PC-9 (cell line): Measurements from ENCODE around the gene EHD4. TPM values are rescaled to one million over a fixed set of nuclear protein-coding genes. Genes with fewer than 3 reads are reported as not detected.

ENCODE experiments used
- BruUV-seq: library from RNA; stranded (reverse); fragments of 400-500 nt; replicated peaks from 2 replicates; lab custom pipeline; 2021; lab: Mats Ljungman, UMichigan
- CTCF ChIA-PET: fragments of 300-600 bp; sonication (Branson Sonifier 250); formaldehyde crosslinking; loops from one replicate; lab custom pipeline; 2022; ENCODE audit warnings: antibody characterized with exemption; lab: Charles Lee
- POLR2A ChIA-PET: fragments of 300-600 bp; sonication (Branson Sonifier 250); formaldehyde crosslinking; loops from one replicate; lab custom pipeline; 2022; ENCODE audit warnings: antibody characterized with exemption; ENCODE audit not compliant: unreplicated experiment; lab: Charles Lee
- DNase-seq, 2 experiments: peaks; one replicate each; pipeline versions ENCODE4 v3.0.0 to v3.0.0-alpha.2; 2015 to 2022; ENCODE audit warnings: mixed read lengths in 1 of 2
- H2AFZ ChIP-seq: fragments of 200-600 bp; sonication (generic); 2 replicates; pipeline ENCODE4 v1.8.1; 2017; ENCODE audit warnings: antibody characterized with exemption
- H3F3A ChIP-seq: fragments of 200-600 bp; sonication (generic); 2 replicates; pipeline ENCODE4 v1.8.1; 2017; ENCODE audit warnings: antibody characterized with exemption, mild to moderate bottlenecking, low read depth; ENCODE audit not compliant: insufficient read depth
- H3K27ac ChIP-seq: fragments of 200-600 bp; sonication (generic); 2 replicates; pipeline ENCODE4 v1.6.1; 2016; ENCODE audit warnings: mixed run types
- H3K27me3 ChIP-seq: fragments of 200-600 bp; sonication (generic); 2 replicates; pipeline ENCODE4 v1.6.1; 2016; ENCODE audit warnings: low read depth, mixed run types; ENCODE audit not compliant: insufficient read depth
- H3K36me3 ChIP-seq: fragments of 200-600 bp; sonication (generic); 2 replicates; pipeline ENCODE4 v1.6.1; 2016; ENCODE audit warnings: low read depth, mixed run types
- H3K4me1 ChIP-seq: fragments of 200-600 bp; sonication (generic); replicated peaks from 2 replicates; pipeline ENCODE4 v1.6.1; 2016; ENCODE audit warnings: mixed run types; ENCODE audit not compliant: insufficient read depth
- H3K4me2 ChIP-seq: fragments of 200-600 bp; sonication (generic); 2 replicates; pipeline ENCODE4 v1.6.1; 2017; ENCODE audit warnings: mixed run types
- H3K4me3 ChIP-seq: fragments of 200-600 bp; sonication (generic); 2 replicates; pipeline ENCODE4 v1.6.1; 2016; ENCODE audit warnings: mixed run types
- H3K79me2 ChIP-seq: fragments of 200-600 bp; sonication (generic); 2 replicates; pipeline ENCODE4 v1.6.1; 2017; ENCODE audit warnings: low read depth, mixed run types
- H3K9me2 ChIP-seq: fragments of 200-600 bp; sonication (generic); 2 replicates; pipeline ENCODE4 v1.8.1; 2017; ENCODE audit warnings: mild to moderate bottlenecking; ENCODE audit not compliant: insufficient read depth
- H3K9me3 ChIP-seq: fragments of 200-600 bp; sonication (generic); 2 replicates; pipeline ENCODE4 v1.8.1; 2016; ENCODE audit warnings: low read depth; ENCODE audit not compliant: insufficient read depth
- H4K20me1 ChIP-seq: fragments of 200-600 bp; sonication (generic); 2 replicates; pipeline ENCODE4 v1.8.1; 2017; ENCODE audit not compliant: insufficient read depth
- CTCF ChIP-seq: fragments of 200-600 bp; sonication (generic); conservative IDR thresholded peaks from 2 replicates; pipeline ENCODE4 v1.6.1; 2017; ENCODE audit warnings: mixed run types, antibody characterized with exemption, mild to moderate bottlenecking, moderate library complexity
- EZH2 ChIP-seq: fragments of 200-600 bp; sonication (generic); IDR thresholded peaks from 2 replicates; pipeline ENCODE4 v1.8.0; 2017; ENCODE audit warnings: antibody characterized with exemption, low read depth
- intact Hi-C: fragments of 100-400 bp; cut with micrococcal nuclease; formaldehyde crosslinking; loops from one replicate; pipeline ENCODE4 v1.10.0; 2022; ENCODE audit not compliant: unreplicated experiment
- total RNA-seq: library from RNA; stranded (reverse); gene quantifications from 2 replicates; pipeline ENCODE4 v1.2.3, GENCODE V29; 2021

Gene EHD4
- total RNA-seq, 1 experiment from 2014 or later: 18.1 TPM

- Histone ChIP-seq H3K27me3 (no peaks in the 10 kb centered on the region), H3K36me3 (no peaks in the 10 kb centered on the region), H3K27ac (no peak overlapping the region), H3K79me2 (no peaks in the 10 kb centered on the region), H3K9me2 (no peaks in the 10 kb centered on the region), H4K20me1 (no peaks in the 10 kb centered on the region), H3K4me3 (no peak overlapping the region), H3F3A (0 out of 2 replicates have a peak, but pooled peaks cover 5% of the 10 kb centered on the region), H3K9me3 (no peaks in the 10 kb centered on the region), H2AFZ (no peak overlapping the region), H3K4me1 (peaks cover 10% of the 10 kb centered on the region; the same call in 1 of the 2 replicates), H3K4me2 (no peak overlapping the region)
- no peak for DNase-seq
- CTCF ChIA-PET: no interaction called here
- POLR2A ChIA-PET: no interaction called here
- BruUV-seq: no TSS peak
- intact Hi-C loops: loop anchor here (10.0 kb wide), 1 partner anchor 139 kb away; no protein-coding TSS in a partner anchor
- TF ChIP-seq EZH2: no peak
Measured at GRCh38 chr15:41915255-41915994, 56.9 kb downstream of the EHD4 start.

- no peaks in the 10 kb centered on the region for H3K36me3 ChIP-seq
- TF ChIP-seq EZH2: no peak
- TF ChIP-seq CTCF: no peak
- BruUV-seq: no TSS peak
- H3K27me3 ChIP-seq: no peaks in the 10 kb centered on the region
- no peak overlapping the region for H3K27ac ChIP-seq
- DNase-seq: no peak
- no peak overlapping the region for H2AFZ ChIP-seq
- no peaks in the 10 kb centered on the region for H3K9me2 ChIP-seq
- no peak overlapping the region for H3K4me2 ChIP-seq
- ChIA-PET POLR2A (no interaction called here), CTCF (interaction anchor here (0.7 kb wide), 1 partner anchor 449 kb away, joined by 5 read pairs; no protein-coding TSS in a partner anchor)
- no peak overlapping the region for H3K4me3 ChIP-seq
- peaks cover 10% of the 10 kb centered on the region; the same call in 1 of the 2 replicates for H3K4me1 ChIP-seq
- intact Hi-C loops: loop anchor here (10.0 kb wide), 1 partner anchor 140 kb away; no protein-coding TSS in a partner anchor
- no peaks in the 10 kb centered on the region for H4K20me1 ChIP-seq
- H3F3A ChIP-seq: 0 out of 2 replicates have a peak, but pooled peaks cover 5% of the 10 kb centered on the region
- H3K9me3 ChIP-seq: no peaks in the 10 kb centered on the region
- H3K79me2 ChIP-seq: no peaks in the 10 kb centered on the region
Measured at GRCh38 chr15:41914411-41914810, 57.9 kb downstream of the EHD4 start.

- H3K36me3 ChIP-seq: no peaks in the 10 kb centered on the region
Measured at GRCh38 chr15:41913256-41913655, 59.1 kb downstream of the EHD4 start.

More at GRCh38 chr15:41913256-41913655, 59.1 kb downstream of the EHD4 start:
- Histone ChIP-seq H4K20me1 (no peaks in the 10 kb centered on the region), H3K27me3 (no peaks in the 10 kb centered on the region), H3K4me1 (peaks cover 10% of the 10 kb centered on the region; the same call in 1 of the 2 replicates), H3K9me2 (no peaks in the 10 kb centered on the region), H3K27ac (no peak overlapping the region), H3F3A (0 out of 2 replicates have a peak, but pooled peaks cover 5% of the 10 kb centered on the region), H3K9me3 (no peaks in the 10 kb centered on the region), H2AFZ (no peak overlapping the region), H3K79me2 (no peaks in the 10 kb centered on the region), H3K4me2 (no peak overlapping the region), H3K4me3 (no peak overlapping the region)
- TF ChIP-seq EZH2 (no peak), CTCF (no peak)
- intact Hi-C loops: loop anchor here (10.0 kb wide), 1 partner anchor 142 kb away; no protein-coding TSS in a partner anchor
- CTCF ChIA-PET: no interaction called here
- no peak for DNase-seq
- POLR2A ChIA-PET: interaction anchor here (0.6 kb wide), 1 partner anchor 1384 kb away, joined by 18 read pairs; no protein-coding TSS in a partner anchor
- BruUV-seq: no TSS peak
